Large intestine (tissue), 3 donors: ENCODE results near the gene LOXHD1. TPM values are rescaled to one million over a fixed set of nuclear protein-coding genes. Genes with fewer than 3 reads are reported as not detected.

Experiments used
- DNase-seq, 2 donors: peaks; one replicate each; pipeline versions ENCODE4 v3.0.0 to v3.0.0-alpha.2; 2013
- H3K27ac ChIP-seq: one replicate; pipeline ENCODE4 v1.5.1; 2013; ENCODE audit warnings: low read length
- H3K27me3 ChIP-seq: 2 replicates; pipeline ENCODE4 v1.6.1; 2013; ENCODE audit warnings: low read length; ENCODE audit not compliant: control insufficient read depth, insufficient read depth
- H3K36me3 ChIP-seq: 2 replicates; pipeline ENCODE4 v1.6.1; 2013; ENCODE audit warnings: low read length; ENCODE audit not compliant: control insufficient read depth, insufficient read depth
- H3K4me1 ChIP-seq: one replicate; pipeline ENCODE4 v1.6.1; 2013; ENCODE audit warnings: low read length; ENCODE audit not compliant: control insufficient read depth, insufficient read depth
- H3K4me3 ChIP-seq: one replicate; pipeline ENCODE4 v1.5.1; 2013; ENCODE audit warnings: low read length
- H3K9me3 ChIP-seq: one replicate; pipeline ENCODE4 v1.6.1; 2013; ENCODE audit warnings: mild to moderate bottlenecking, low read depth, low read length, moderate library complexity; ENCODE audit not compliant: control insufficient read depth
- WGBS: methylation state at CpG from one replicate; pipeline ENCODE4 v1.1.5; 2013; ENCODE audit warnings: low lambda C conversion rate; ENCODE audit not compliant: insufficient coverage; 5-methylcytosine and 5-hydroxymethylcytosine counted together
- polyA plus RNA-seq: library from polyadenylated mRNA; unstranded; fragments of 120-200 nt; gene quantifications from one replicate; pipeline ENCODE4 v1.2.1, GENCODE V29; 2013

LOXHD1 gene
- polyA plus RNA-seq, 1 donor, result 0.49 TPM

DNA sequence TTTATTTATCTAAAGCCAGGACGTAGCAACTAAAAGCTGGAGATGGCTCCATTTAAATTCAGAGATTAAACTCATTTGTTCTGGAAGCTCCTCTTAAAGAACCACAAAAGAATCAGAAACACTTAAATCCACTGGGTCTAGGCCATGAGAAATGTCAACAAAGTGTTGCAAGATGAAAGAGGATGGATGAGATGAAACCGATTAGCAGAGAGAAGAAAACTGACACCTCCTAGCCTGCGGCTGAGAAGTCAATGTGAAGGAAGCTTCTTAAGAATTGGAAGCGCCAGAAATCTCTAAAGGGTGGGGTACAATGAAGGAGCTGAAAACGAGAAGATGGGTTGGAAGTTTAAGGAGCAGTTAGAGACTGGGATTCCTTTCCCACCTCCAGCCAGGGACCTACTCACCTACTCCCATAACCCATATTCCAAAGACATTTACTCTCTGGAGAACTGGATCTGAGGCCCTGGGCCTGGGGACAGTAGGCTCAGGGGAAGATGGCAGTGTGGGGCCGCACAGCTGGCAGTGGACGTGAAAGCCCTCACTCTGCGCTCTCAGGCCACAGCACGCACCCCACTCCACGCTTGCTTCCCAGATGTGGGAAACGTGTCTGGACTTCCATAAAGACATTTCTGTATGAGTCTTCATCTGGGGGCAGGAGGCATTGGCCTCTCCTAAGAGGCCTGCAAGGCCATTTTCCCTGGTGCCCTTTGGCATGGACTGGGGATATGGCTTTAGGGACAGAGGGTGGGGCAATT lies 188.4 kb downstream of the LOXHD1 start:
- H3K9me3 ChIP-seq, result no peaks in the 10 kb centered on the region
- DNase-seq, result no peak
- no peaks in the 10 kb centered on the region for H3K36me3 ChIP-seq
- H3K4me1 ChIP-seq, result no peaks in the 10 kb centered on the region
- no CpG with 5 or more reads among the region's 11 CpGs for WGBS
- no peak overlapping the region for H3K4me3 ChIP-seq
- no peaks in the 10 kb centered on the region for H3K27me3 ChIP-seq
- no peak overlapping the region for H3K27ac ChIP-seq

DNA sequence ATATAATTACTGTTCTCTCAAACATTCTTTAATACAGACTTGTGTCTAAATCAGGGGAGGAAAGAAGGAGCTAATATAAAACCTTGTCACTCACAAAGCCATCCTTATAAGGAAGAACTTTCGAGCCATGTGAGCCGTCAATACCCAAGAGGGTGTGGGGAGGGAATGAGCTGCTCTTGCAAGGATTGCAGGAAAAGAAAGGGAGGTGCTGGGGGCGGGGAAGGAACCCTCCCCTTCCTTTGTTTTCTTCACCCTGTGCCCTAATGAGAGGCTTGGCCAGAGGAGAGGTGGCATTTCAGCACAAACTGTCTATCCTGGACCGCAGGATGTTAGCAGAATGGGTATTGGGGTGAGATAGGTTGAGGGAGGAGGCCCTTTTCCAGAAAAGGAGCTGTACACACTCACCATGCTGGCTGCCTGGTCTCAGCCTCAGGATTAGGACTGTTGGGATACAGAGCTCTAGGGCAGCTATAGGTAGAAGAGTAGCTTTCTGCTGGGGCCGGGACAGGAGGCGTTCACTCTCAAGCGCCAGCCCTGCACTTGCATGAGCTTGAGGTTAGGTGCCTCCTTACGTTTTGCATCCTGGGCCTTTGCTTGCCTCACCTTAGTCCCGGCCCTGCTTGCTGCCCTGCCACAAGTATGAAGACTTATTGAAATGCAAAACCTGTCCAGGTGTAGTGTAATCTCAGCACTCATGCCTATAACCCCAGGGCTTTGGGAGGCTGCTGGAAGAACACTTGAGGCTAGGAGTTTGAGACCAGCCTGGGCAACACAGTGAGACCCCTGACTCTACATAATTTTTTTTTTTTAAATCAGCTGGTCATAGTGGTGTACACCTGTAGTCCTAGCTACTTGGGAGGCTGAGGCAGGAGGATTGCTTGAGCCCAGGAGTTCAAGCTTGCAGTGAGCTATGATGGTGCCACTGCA lies 190.5 kb downstream of the LOXHD1 start:
- Histone ChIP-seq H3K27ac (no peak overlapping the region), H3K9me3 (no peaks in the 10 kb centered on the region), H3K36me3 (no peaks in the 10 kb centered on the region), H3K4me3 (no peak overlapping the region), H3K27me3 (no peaks in the 10 kb centered on the region), H3K4me1 (no peaks in the 10 kb centered on the region)
- 53% methylated on average over 3 of the region's 9 CpGs for WGBS
- no peak for DNase-seq

DNA sequence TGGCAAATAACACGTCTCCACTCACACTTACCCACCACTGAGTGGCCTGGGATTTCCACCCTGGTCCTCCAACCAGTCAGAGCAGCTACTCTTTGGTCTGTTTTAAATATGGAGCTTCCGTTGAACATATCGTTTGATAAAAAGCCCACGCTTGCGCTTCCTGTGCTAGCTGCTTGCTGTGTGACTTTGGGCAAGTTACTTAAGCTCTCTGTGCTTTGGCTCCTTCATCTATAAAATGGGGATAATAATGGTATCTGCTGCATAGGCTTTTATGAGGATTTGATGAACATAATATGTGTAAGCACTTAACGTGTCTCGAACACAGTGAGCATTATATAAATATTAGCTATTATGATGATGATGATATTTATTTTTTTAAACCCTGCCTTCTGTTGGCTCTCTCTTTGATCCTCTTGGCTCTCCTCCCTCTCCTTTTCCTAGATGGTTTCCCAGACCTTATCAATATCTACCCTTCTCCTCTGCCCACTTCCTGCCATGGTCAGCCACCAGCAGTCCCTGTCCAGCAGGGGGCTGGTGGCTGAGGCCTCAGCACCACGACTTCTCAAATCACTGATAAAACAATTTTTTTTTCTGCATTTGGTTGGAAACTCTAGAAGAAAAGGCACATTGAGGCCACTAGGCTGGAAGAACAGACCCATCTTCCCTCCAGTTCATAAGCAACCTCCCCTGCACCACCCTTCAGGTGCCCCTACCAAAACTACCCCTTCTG lies 191.9 kb downstream of the LOXHD1 start:
- DNase-seq, result no peak
- Histone ChIP-seq H3K27me3 (no peaks in the 10 kb centered on the region), H3K4me1 (no peaks in the 10 kb centered on the region), H3K4me3 (no peak overlapping the region), H3K9me3 (no peaks in the 10 kb centered on the region), H3K27ac (no peak overlapping the region), H3K36me3 (no peaks in the 10 kb centered on the region)
- WGBS, result 90% methylated on average over 2 of the region's 8 CpGs

DNA sequence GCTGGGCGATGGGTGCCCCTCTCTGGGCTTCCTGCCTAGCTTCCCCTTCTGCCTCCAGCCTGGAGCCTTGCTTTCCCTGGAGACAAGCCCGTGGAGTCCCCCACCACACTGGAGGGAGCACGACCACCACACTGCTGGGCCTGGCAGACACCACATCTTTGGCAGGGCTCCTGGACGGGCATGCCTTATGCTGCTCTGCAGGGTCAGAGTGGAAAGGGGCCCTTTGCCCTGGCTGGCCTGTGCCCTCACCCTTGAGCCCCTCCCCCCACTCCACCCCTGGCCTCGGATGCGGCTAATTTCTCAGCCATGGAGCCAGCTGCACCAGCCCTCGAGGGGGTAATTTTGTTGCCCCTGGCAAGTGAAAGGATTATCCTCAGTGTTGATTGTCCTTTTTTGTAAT lies 194.5 kb downstream of the LOXHD1 start:
- no peak overlapping the region for H3K4me3 ChIP-seq
- H3K4me1 ChIP-seq, result no peaks in the 10 kb centered on the region
- WGBS, result no CpG with 5 or more reads among the region's 7 CpGs
- no peaks in the 10 kb centered on the region for H3K27me3 ChIP-seq
- DNase-seq, result no peak
- no peaks in the 10 kb centered on the region for H3K9me3 ChIP-seq
- no peaks in the 10 kb centered on the region for H3K36me3 ChIP-seq
- H3K27ac ChIP-seq, result no peak overlapping the region

DNA sequence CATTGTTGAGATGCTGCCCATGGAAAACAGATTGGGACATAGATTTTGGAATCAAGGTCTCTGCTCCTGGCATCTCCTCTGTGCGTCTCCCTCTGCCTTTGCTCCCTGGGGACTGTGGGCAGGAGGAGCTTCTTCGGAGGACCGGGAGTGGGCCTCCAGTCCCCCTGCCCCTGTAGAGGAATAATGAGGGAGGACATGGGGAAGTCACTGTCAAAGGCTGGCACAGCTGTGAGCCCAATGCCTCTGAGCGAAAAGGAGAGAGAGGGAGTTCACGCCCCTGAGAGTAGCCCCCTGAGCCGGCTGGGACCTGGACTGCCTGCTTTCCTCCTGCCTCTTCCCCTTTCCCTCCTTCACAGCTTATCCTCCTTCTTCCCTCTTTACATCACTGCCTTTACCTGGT lies 195.0 kb downstream of the LOXHD1 start:
- H3K9me3 ChIP-seq, result no peaks in the 10 kb centered on the region
- no peaks in the 10 kb centered on the region for H3K27me3 ChIP-seq
- no peak overlapping the region for H3K27ac ChIP-seq
- WGBS, result no CpG with 5 or more reads among the region's 6 CpGs
- H3K36me3 ChIP-seq, result no peaks in the 10 kb centered on the region
- DNase-seq, result no peak
- no peak overlapping the region for H3K4me3 ChIP-seq
- H3K4me1 ChIP-seq, result no peaks in the 10 kb centered on the region

DNA sequence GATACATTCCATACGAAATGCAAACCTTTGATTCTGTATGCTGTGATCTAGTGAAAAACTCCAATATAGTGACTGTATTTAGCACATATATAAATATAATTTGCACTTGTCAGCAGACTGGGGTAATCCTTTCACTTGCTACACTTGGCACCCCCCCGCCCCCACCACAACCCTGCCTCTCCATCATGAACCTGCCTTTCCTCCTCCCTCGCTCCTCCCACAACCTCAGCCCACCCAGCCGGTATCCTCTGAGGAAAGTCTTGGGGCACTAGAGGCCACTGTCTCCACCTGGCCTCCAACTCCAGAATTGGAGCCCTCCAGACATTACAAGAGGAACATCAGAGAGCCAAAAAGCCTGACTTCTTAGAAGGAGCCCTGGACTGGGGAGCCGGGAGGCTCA lies 196.3 kb downstream of the LOXHD1 start:
- no peak for DNase-seq
- Histone ChIP-seq H3K27me3 (no peaks in the 10 kb centered on the region), H3K9me3 (no peaks in the 10 kb centered on the region), H3K4me1 (no peaks in the 10 kb centered on the region), H3K4me3 (no peak overlapping the region), H3K27ac (no peak overlapping the region), H3K36me3 (peaks cover 2% of the 10 kb centered on the region)
- no CpG with 5 or more reads among the region's 5 CpGs for WGBS

DNA sequence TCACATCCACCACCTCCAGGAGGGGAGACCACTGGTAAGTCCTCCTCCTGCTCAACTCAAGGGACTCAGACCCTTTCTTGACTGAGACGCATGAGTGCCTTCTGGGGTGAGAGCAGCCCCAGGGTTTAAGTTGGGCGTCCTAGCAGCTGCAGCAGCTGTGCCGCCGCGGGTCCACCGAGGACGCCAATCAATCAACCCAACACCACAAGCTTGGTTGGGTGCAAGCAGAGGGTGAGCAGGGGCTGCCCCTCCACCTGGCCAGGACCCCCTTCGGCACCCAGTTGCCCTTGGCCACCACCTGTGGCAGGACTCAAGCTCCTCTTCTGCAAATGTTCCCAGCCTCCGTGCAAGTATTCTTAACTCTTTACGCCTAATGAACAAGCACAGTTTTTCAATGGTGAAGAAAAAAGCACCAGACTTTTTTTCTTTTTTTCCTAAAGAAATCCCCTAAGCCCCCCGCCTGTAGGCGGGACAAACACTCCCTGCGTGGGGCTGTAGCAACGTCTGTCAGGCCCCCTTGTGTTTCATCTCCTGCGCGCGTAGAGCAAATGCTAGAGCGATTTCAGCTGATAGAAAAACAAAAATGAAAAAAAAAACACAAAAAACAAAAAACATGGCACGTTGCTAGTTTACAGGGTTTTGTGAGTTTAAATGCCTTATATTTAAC lies 197.1 kb downstream of the LOXHD1 start:
- Histone ChIP-seq H3K27me3 (no peaks in the 10 kb centered on the region), H3K4me3 (no peak overlapping the region), H3K4me1 (no peaks in the 10 kb centered on the region), H3K27ac (no peak overlapping the region), H3K36me3 (peaks cover 2% of the 10 kb centered on the region), H3K9me3 (no peaks in the 10 kb centered on the region)
- WGBS, result 70% methylated on average over 6 of the region's 19 CpGs
- DNase-seq, result no peak

DNA sequence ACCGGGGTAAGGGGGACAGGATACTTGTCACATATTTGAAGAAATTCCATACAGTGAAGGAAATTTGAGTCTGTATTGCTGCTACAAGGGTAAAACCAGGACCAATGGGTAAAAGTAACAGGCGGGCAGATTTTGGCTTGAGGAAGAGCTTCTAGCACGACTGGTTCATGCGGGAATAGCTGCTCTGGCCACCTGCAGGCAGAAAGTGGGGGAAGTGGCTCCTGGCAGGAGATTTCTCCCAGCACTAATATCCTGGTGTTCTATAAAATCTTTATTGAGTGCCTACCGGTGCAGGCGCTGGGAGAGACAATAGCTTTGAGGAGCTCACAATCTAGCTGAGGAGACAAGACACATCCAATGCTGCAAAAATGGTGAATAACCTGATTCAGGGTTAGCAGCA lies 198.5 kb downstream of the LOXHD1 start:
- Histone ChIP-seq H3K36me3 (peaks cover 2% of the 10 kb centered on the region), H3K4me1 (no peaks in the 10 kb centered on the region), H3K4me3 (no peak overlapping the region), H3K27ac (no peak overlapping the region), H3K9me3 (no peaks in the 10 kb centered on the region), H3K27me3 (no peaks in the 10 kb centered on the region)
- DNase-seq, result no peak
- no CpG with 5 or more reads among the region's 6 CpGs for WGBS

DNA sequence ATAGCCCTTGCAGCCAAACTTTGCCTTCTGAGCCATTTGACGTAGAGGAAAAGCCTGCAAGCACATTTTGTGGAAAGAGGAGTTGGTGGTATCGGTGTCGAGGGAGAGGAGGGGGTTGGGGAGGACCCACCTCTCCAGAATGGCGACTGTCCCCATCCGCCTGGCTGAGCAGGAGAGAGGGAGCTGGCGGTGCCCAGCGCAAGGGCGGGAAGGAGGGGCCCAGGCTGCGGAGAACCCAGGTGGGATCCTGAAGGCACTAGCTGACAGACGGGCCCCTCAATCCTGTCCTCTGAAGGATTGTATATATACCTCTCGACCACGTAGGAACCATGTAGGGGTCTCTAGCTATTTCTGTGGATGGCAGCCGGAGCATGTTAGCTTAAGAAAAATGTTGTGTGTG lies 200.3 kb downstream of the LOXHD1 start:
- DNase-seq, result no peak
- H3K9me3 ChIP-seq, result no peaks in the 10 kb centered on the region
- WGBS, result no CpG with 5 or more reads among the region's 13 CpGs

DNA sequence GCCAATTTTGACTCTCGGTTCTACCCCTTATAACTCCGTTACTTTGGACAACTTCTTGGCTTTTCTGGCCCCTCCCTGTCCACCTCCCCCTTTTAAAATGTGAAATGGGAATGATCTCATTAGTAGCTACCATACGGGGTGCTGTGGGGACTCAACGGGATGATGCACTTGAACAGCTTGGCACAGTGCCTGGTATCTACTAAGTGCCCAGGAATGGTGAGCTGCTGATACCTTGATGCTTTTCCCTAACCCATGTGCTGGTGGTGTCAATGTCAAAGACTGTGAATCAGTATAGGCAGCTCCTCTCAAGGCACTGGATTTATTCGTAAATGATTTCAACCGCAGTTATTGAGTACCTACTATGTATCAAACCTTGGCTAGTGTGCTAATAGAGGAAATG lies 204.2 kb downstream of the LOXHD1 start:
- H3K27ac ChIP-seq, result no peak overlapping the region
- no peak overlapping the region for H3K4me3 ChIP-seq
- no peaks in the 10 kb centered on the region for H3K4me1 ChIP-seq
- WGBS, result 83% methylated on average over 1 of the region's 6 CpGs
- H3K27me3 ChIP-seq, result no peaks in the 10 kb centered on the region
- DNase-seq, result no peak
- H3K9me3 ChIP-seq, result no peaks in the 10 kb centered on the region
- peaks cover 9% of the 10 kb centered on the region for H3K36me3 ChIP-seq

More for the DNA sequence above, 200.3 kb downstream of the LOXHD1 start:
- H3K4me1 ChIP-seq, result no peaks in the 10 kb centered on the region
- H3K27ac ChIP-seq, result no peak overlapping the region
- peaks cover 2% of the 10 kb centered on the region for H3K36me3 ChIP-seq
- no peak overlapping the region for H3K4me3 ChIP-seq
- no peaks in the 10 kb centered on the region for H3K27me3 ChIP-seq
